ENCODE data around the gene UEVLD.

Gene UEVLD

GRCh38 chr11:18526521-18527296 lies 61.8 kb downstream of the UEVLD start, which contains the start of gene TSG101 (continued):
- TF ChIP-seq ZBTB21 (tag by site-specific recombination; IDR thresholded peaks at IDR 0.05) = peak; percentile 79
- peak; percentile 53; the same call in 1 of the 2 replicates for TF ChIP-seq ZNF843 (tag by site-specific recombination; IDR thresholded peaks at IDR 0.05)
- TF ChIP-seq ZNF324 (tag by site-specific recombination; IDR thresholded peaks at IDR 0.05) = no peak
- TF ChIP-seq ZNF473 (tag by site-specific recombination; IDR thresholded peaks at IDR 0.05) = no peak
- TF ChIP-seq ZNF791 (tag by site-specific recombination; IDR thresholded peaks at IDR 0.05) = no peak
- peak; percentile 73 for TF ChIP-seq KLF10 (tag by site-specific recombination; IDR thresholded peaks at IDR 0.05)
- no peak for TF ChIP-seq MZF1 (tag by site-specific recombination; IDR thresholded peaks at IDR 0.05; ENCODE audit: borderline replicate concordance)
- no peak for TF ChIP-seq SALL2 (tag by site-specific recombination; IDR thresholded peaks at IDR 0.05; ENCODE audit: borderline replicate concordance)
- TF ChIP-seq ZNF404 (tag by site-specific recombination; IDR thresholded peaks at IDR 0.05) = no peak
- TF ChIP-seq GLIS1 (tag by site-specific recombination; IDR thresholded peaks at IDR 0.05) = peak; percentile 55
- peak; percentile 82 for TF ChIP-seq YY2 (tag by site-specific recombination; IDR thresholded peaks at IDR 0.05)
- TF ChIP-seq ZSCAN30 (tag by site-specific recombination; IDR thresholded peaks at IDR 0.05) = 0 out of 2 replicates have a peak, but pooled peaks have one; percentile 10
- no peak for TF ChIP-seq ZNF558 (tag by site-specific recombination; IDR thresholded peaks at IDR 0.05)
- TF ChIP-seq ZNF362 (tag by site-specific recombination; IDR thresholded peaks at IDR 0.05) = no peak
- TF ChIP-seq ZNF704 (tag by site-specific recombination; IDR thresholded peaks at IDR 0.05) = no peak
- peak; percentile 61 for TF ChIP-seq EGR2 (tag by site-specific recombination; IDR thresholded peaks at IDR 0.05; ENCODE audit: low read depth)
- TF ChIP-seq ZNF391 (tag by site-specific recombination; IDR thresholded peaks at IDR 0.05; ENCODE audit: borderline replicate concordance, low read depth) = no peak
- no peak; the same call in 1 of the 2 replicates for TF ChIP-seq WT1 (tag by site-specific recombination; IDR thresholded peaks at IDR 0.05)
- TF ChIP-seq ZNF140 (tag by site-specific recombination; IDR thresholded peaks at IDR 0.05) = no peak
- TF ChIP-seq SCRT2 (tag by site-specific recombination; IDR thresholded peaks at IDR 0.05) = no peak
- no peak for TF ChIP-seq ZNF777 (tag by site-specific recombination; IDR thresholded peaks at IDR 0.05; ENCODE audit: borderline replicate concordance)
- TF ChIP-seq ZNF654 (tag by site-specific recombination; IDR thresholded peaks at IDR 0.05; ENCODE audit: low read depth) = no peak
- TF ChIP-seq ZNF560 (tag by site-specific recombination; IDR thresholded peaks at IDR 0.05; ENCODE audit: borderline replicate concordance) = no peak
- TF ChIP-seq ZNF311 (tag by site-specific recombination; IDR thresholded peaks at IDR 0.05; ENCODE audit: borderline replicate concordance) = no peak
- TF ChIP-seq KLF17 (tag by site-specific recombination; IDR thresholded peaks at IDR 0.05) = peak; percentile 43; the same call in 1 of the 2 replicates
- peak; percentile 81; the same call in 1 of the 2 replicates for TF ChIP-seq ZBTB48 (tag by site-specific recombination; IDR thresholded peaks at IDR 0.05)
- TF ChIP-seq ZFP3 (tag by site-specific recombination; IDR thresholded peaks at IDR 0.05; ENCODE audit: low read depth) = no peak
- TF ChIP-seq ZNF274 (IDR thresholded peaks at IDR 0.05; ENCODE audit: low read length) = no peak
- TF ChIP-seq ZNF274 (tag by site-specific recombination; IDR thresholded peaks at IDR 0.05; ENCODE audit: borderline replicate concordance) = no peak
- no peak for TF ChIP-seq ZNF521 (tag by site-specific recombination; IDR thresholded peaks at IDR 0.05)
- no peak for TF ChIP-seq HOXD13 (CRISPR knock-in tag; IDR thresholded peaks at IDR 0.05; ENCODE audit: borderline replicate concordance)
- TF ChIP-seq ZNF211 (tag by site-specific recombination; IDR thresholded peaks at IDR 0.05; ENCODE audit: low read depth) = no peak
- peak; percentile 78; the same call in 1 of the 2 replicates for TF ChIP-seq ZBTB20 (tag by site-specific recombination; IDR thresholded peaks at IDR 0.05)
- TF ChIP-seq ZNF830 (tag by site-specific recombination; IDR thresholded peaks at IDR 0.05; ENCODE audit: low read depth) = no peak
- TF ChIP-seq ZNF530 (tag by site-specific recombination; IDR thresholded peaks at IDR 0.05; ENCODE audit: low read depth) = no peak
- TF ChIP-seq, protein P1, sequence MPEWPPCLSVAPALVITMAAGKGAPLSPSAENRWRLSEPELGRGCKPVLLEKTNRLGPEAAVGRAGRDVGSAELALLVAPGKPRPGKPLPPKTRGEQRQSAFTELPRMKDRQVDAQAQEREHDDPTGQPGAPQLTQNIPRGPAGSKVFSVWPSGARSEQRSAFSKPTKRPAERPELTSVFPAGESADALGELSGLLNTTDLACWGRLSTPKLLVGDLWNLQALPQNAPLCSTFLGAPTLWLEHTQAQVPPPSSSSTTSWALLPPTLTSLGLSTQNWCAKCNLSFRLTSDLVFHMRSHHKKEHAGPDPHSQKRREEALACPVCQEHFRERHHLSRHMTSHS (tag by site-specific recombination; IDR thresholded peaks at IDR 0.05) = no peak
- no peak for TF ChIP-seq ZNF664 (tag by site-specific recombination; IDR thresholded peaks at IDR 0.05)
- no peak for TF ChIP-seq ZNF747 (tag by site-specific recombination; IDR thresholded peaks at IDR 0.05)
- TF ChIP-seq FEZF1 (tag by site-specific recombination; IDR thresholded peaks at IDR 0.05) = no peak

All from HEK293 (cell line).